GM21737 (cell line): Measurements from ENCODE around the gene MPZL3.
A peak's percentile ranks its signal among the peaks of the same experiment; 100 is the strongest.

ENCODE experiments used
- ATAC-seq: cut with Tn5 transposase; IDR thresholded peaks from one replicate; pipeline ENCODE4 v1.9.1; 2021; ENCODE audit warnings: mild to moderate bottlenecking, moderate library complexity; ENCODE audit not compliant: unreplicated experiment

MPZL3 gene

GRCh38 chr11:118251858-118252652 is at the start of gene MPZL3:
TSS of gene MPZL3 (minus strand) at chr11:118252365. CDS start at chr11:118252294, 71 bp downstream.
- peak; percentile 70 for ATAC-seq

- no peak for ATAC-seq
Measured at GRCh38 chr11:118301600-118302195, 49.5 kb upstream of the MPZL3 start.

- ATAC-seq, result no peak
Measured at GRCh38 chr11:118295815-118296454, 43.8 kb upstream of the MPZL3 start.

- ATAC-seq, result no peak
Measured at GRCh38 chr11:118295199-118295598, 43.0 kb upstream of the MPZL3 start.

GRCh38 chr11:118294053-118294452 is 41.9 kb upstream of the MPZL3 start:
- no peak for ATAC-seq

- no peak for ATAC-seq
Measured at GRCh38 chr11:118291477-118292135, 39.4 kb upstream of the MPZL3 start.

GRCh38 chr11:118290923-118291322 is 38.8 kb upstream of the MPZL3 start:
- ATAC-seq, result no peak

GRCh38 chr11:118289401-118289800 is 37.2 kb upstream of the MPZL3 start:
- no peak for ATAC-seq

- ATAC-seq, result no peak
Measured at GRCh38 chr11:118287006-118287405, 34.8 kb upstream of the MPZL3 start.

- no peak for ATAC-seq
Measured at GRCh38 chr11:118286545-118286944, 34.4 kb upstream of the MPZL3 start.

- ATAC-seq, result no peak
Measured at GRCh38 chr11:118283756-118284350, 31.7 kb upstream of the MPZL3 start.

- ATAC-seq, result no peak
Measured at GRCh38 chr11:118283037-118283636, 31.0 kb upstream of the MPZL3 start.

GRCh38 chr11:118282606-118283005 is 30.4 kb upstream of the MPZL3 start:
- no peak for ATAC-seq

GRCh38 chr11:118281284-118281683 is 29.1 kb upstream of the MPZL3 start:
- no peak for ATAC-seq

- no peak for ATAC-seq
Measured at GRCh38 chr11:118277312-118277711, 25.1 kb upstream of the MPZL3 start.

GRCh38 chr11:118276422-118276821 is 24.3 kb upstream of the MPZL3 start:
- no peak for ATAC-seq

GRCh38 chr11:118275176-118275575 is 23.0 kb upstream of the MPZL3 start:
- ATAC-seq, result no peak

- no peak for ATAC-seq
Measured at GRCh38 chr11:118274186-118274585, 22.0 kb upstream of the MPZL3 start.

- no peak for ATAC-seq
Measured at GRCh38 chr11:118272001-118272400, 19.8 kb upstream of the MPZL3 start.

- ATAC-seq, result no peak
Measured at GRCh38 chr11:118267486-118267885, 15.3 kb upstream of the MPZL3 start.

GRCh38 chr11:118265954-118266353 is 13.8 kb upstream of the MPZL3 start:
- ATAC-seq, result no peak
